ENCODE measurements around the gene NACAD.
"Not testable (repeated sequence)": the region's sequence is repeated elsewhere in the genome, so short reads cannot be mapped to it uniquely, and the experiment has no call there.

NACAD gene

GRCh38 chr7:45119550-45119949, 30.8 kb upstream of the NACAD start:
- DNase-seq (ENCODE audit: extremely low read depth, insufficient read length), result no peak
- no peaks in the 10 kb centered on the region for H3K36me3 ChIP-seq (ENCODE audit: control insufficient read depth, insufficient read depth, low read length)
- H3K27me3 ChIP-seq (replicated peaks; ENCODE audit: control insufficient read depth, insufficient read depth, low read length), result no peaks in the 10 kb centered on the region
- TF ChIP-seq CTCF (IDR thresholded peaks at IDR 0.05; ENCODE audit: insufficient read depth, low read length, poor library complexity, severe bottlenecking), result no peak
- no peak overlapping the region for H3K4me3 ChIP-seq (replicated peaks; ENCODE audit: low read depth, low read length)

- TF ChIP-seq CTCF (IDR thresholded peaks at IDR 0.05; ENCODE audit: insufficient read depth, low read length, poor library complexity, severe bottlenecking), result no peak
- DNase-seq (ENCODE audit: extremely low read depth, insufficient read length), result no peak
- no peak overlapping the region for H3K4me3 ChIP-seq (replicated peaks; ENCODE audit: low read depth, low read length)
- no peaks in the 10 kb centered on the region for H3K36me3 ChIP-seq (ENCODE audit: control insufficient read depth, insufficient read depth, low read length)
- H3K27me3 ChIP-seq (replicated peaks; ENCODE audit: control insufficient read depth, insufficient read depth, low read length), result no peaks in the 10 kb centered on the region
Observed at GRCh38 chr7:45118889-45119331, 30.1 kb upstream of the NACAD start.

GRCh38 chr7:45118292-45118691, 29.5 kb upstream of the NACAD start:
- DNase-seq (ENCODE audit: extremely low read depth, insufficient read length), result no peak
- Histone ChIP-seq H3K36me3 (ENCODE audit: control insufficient read depth, insufficient read depth, low read length) (no peaks in the 10 kb centered on the region), H3K4me3 (replicated peaks; ENCODE audit: low read depth, low read length) (no peak overlapping the region), H3K27me3 (replicated peaks; ENCODE audit: control insufficient read depth, insufficient read depth, low read length) (no peaks in the 10 kb centered on the region)
- TF ChIP-seq CTCF (IDR thresholded peaks at IDR 0.05; ENCODE audit: insufficient read depth, low read length, poor library complexity, severe bottlenecking), result no peak

- no peaks in the 10 kb centered on the region for H3K36me3 ChIP-seq (ENCODE audit: control insufficient read depth, insufficient read depth, low read length)
- no peak overlapping the region for H3K4me3 ChIP-seq (replicated peaks; ENCODE audit: low read depth, low read length)
- TF ChIP-seq CTCF (IDR thresholded peaks at IDR 0.05; ENCODE audit: insufficient read depth, low read length, poor library complexity, severe bottlenecking), result no peak
- DNase-seq (ENCODE audit: extremely low read depth, insufficient read length), result no peak
- H3K27me3 ChIP-seq (replicated peaks; ENCODE audit: control insufficient read depth, insufficient read depth, low read length), result no peaks in the 10 kb centered on the region
Observed at GRCh38 chr7:45117582-45117981, 28.8 kb upstream of the NACAD start.

- TF ChIP-seq CTCF (IDR thresholded peaks at IDR 0.05; ENCODE audit: insufficient read depth, low read length, poor library complexity, severe bottlenecking), result no peak
- DNase-seq (ENCODE audit: extremely low read depth, insufficient read length), result no peak
- no peak overlapping the region for H3K4me3 ChIP-seq (replicated peaks; ENCODE audit: low read depth, low read length)
- H3K27me3 ChIP-seq (replicated peaks; ENCODE audit: control insufficient read depth, insufficient read depth, low read length), result no peaks in the 10 kb centered on the region
- no peaks in the 10 kb centered on the region for H3K36me3 ChIP-seq (ENCODE audit: control insufficient read depth, insufficient read depth, low read length)
Observed at GRCh38 chr7:45116048-45116447, 27.3 kb upstream of the NACAD start.

- no peak for DNase-seq (ENCODE audit: extremely low read depth, insufficient read length)
- no peaks in the 10 kb centered on the region for H3K27me3 ChIP-seq (replicated peaks; ENCODE audit: control insufficient read depth, insufficient read depth, low read length)
- H3K36me3 ChIP-seq (ENCODE audit: control insufficient read depth, insufficient read depth, low read length), result no peaks in the 10 kb centered on the region
- TF ChIP-seq CTCF (IDR thresholded peaks at IDR 0.05; ENCODE audit: insufficient read depth, low read length, poor library complexity, severe bottlenecking), result no peak
- H3K4me3 ChIP-seq (replicated peaks; ENCODE audit: low read depth, low read length), result no peak overlapping the region
Observed at GRCh38 chr7:45114926-45115325, 26.2 kb upstream of the NACAD start.

GRCh38 chr7:45114257-45114656, 25.5 kb upstream of the NACAD start:
- DNase-seq (ENCODE audit: extremely low read depth, insufficient read length); H3K36me3 ChIP-seq (ENCODE audit: control insufficient read depth, insufficient read depth, low read length); H3K4me3 ChIP-seq (replicated peaks; ENCODE audit: low read depth, low read length); H3K27me3 ChIP-seq (replicated peaks; ENCODE audit: control insufficient read depth, insufficient read depth, low read length): not testable (repeated sequence)

All from GM06990 (cell line).